ENCODE measurements around the gene IFNG-AS1. TPM values are rescaled to one million over a fixed set of nuclear protein-coding genes. Genes with fewer than 3 reads are reported as not detected.

Gene IFNG-AS1
- total RNA-seq, 4 donors from 2014 or later = not detected

DNA sequence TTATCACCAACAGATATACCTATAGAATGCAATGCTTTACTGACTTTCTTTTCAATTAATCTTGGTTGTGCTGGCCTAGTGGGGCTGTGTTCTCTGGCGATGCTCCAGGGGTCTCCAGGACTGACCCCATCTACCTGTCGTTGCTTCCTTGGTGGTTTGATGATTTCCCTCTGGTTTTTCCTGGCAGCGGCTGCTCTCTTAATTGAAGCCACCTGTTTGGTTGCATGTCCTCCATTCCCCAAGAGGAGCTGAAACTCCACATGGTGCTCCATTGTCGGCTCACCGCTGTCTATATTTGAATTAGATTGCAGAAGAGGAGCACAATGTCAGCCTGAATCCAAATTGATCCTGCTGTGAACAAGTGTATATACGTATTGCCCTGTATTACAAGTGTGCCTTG is 7.1 kb upstream of the IFNG-AS1 start:
- intact Hi-C loops (cut with DNase I; ENCODE audit: low total_unique reads) (no loop called here), in situ Hi-C loops (cut with MboI; ENCODE audit: low sequenced_read_pairs in 4 of 4) (no loop called here)
- no peaks in the 10 kb centered on the region for H3K27me3 ChIP-seq
- no peak overlapping the region for H3K27ac ChIP-seq
- no peaks in the 10 kb centered on the region for H3K9me3 ChIP-seq
- DNase-seq (no peak), ATAC-seq (no peak)
- no peaks in the 10 kb centered on the region for H3K36me3 ChIP-seq
- H3K4me3 ChIP-seq = no peak overlapping the region
- TF ChIP-seq POLR2A (IDR thresholded peaks at IDR 0.05) = no peak
- TF ChIP-seq CTCF (IDR thresholded peaks at IDR 0.05 in 4 of 5, conservative IDR thresholded peaks at IDR 0.05 in 1 of 5) = no peak
- H3K4me1 ChIP-seq = no peaks in the 10 kb centered on the region

DNA sequence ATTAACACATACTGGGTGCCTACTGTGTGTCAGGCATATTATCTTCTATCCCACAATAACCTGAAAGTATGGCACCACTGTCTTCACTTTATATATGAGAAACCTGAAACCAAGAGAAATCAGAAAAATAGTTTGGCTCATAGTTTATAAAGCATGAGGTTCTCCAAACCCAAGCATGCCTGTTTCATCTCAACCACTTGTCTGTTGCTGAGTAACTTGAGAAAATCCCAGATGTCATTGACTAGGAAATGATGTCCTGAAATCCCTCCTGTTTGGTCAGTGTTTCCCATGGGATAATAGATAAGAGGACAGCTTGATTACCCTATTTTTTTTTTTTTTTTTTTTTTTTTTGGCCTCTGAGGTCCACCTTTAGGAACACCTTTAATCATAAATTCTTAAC is 2.6 kb upstream of the IFNG-AS1 start:
- DNase-seq (no peak), ATAC-seq (no peak)
- Histone ChIP-seq H3K27me3 (no peaks in the 10 kb centered on the region), H3K4me3 (no peak overlapping the region), H3K27ac (no peak overlapping the region), H3K36me3 (no peaks in the 10 kb centered on the region), H3K9me3 (no peaks in the 10 kb centered on the region), H3K4me1 (no peaks in the 10 kb centered on the region)
- intact Hi-C loops (cut with DNase I; ENCODE audit: low total_unique reads) (no loop called here), in situ Hi-C loops (cut with MboI; ENCODE audit: low sequenced_read_pairs in 4 of 4) (no loop called here)
- TF ChIP-seq CTCF (IDR thresholded peaks at IDR 0.05 in 4 of 5, conservative IDR thresholded peaks at IDR 0.05 in 1 of 5) = no peak
- TF ChIP-seq POLR2A (IDR thresholded peaks at IDR 0.05) = no peak

GRCh38 chr12:67988601-67989021 is 636 bp upstream of the IFNG-AS1 start:
- no peaks in the 10 kb centered on the region for H3K36me3 ChIP-seq
- no peaks in the 10 kb centered on the region for H3K27me3 ChIP-seq
- H3K9me3 ChIP-seq = no peaks in the 10 kb centered on the region
- ATAC-seq (no peak), DNase-seq (no peak)
- intact Hi-C loops (cut with DNase I; ENCODE audit: low total_unique reads) = no loop called here
- H3K27ac ChIP-seq = no peak overlapping the region
- no peak overlapping the region for H3K4me3 ChIP-seq
- no peaks in the 10 kb centered on the region for H3K4me1 ChIP-seq
- TF ChIP-seq POLR2A (IDR thresholded peaks at IDR 0.05) = no peak
- TF ChIP-seq CTCF (IDR thresholded peaks at IDR 0.05 in 4 of 5, conservative IDR thresholded peaks at IDR 0.05 in 1 of 5) = no peak
- in situ Hi-C loops (cut with MboI; ENCODE audit: low sequenced_read_pairs in 4 of 4) = no loop called here

GRCh38 chr12:67991158-67991557 is 1.9 kb downstream of the IFNG-AS1 start:
- no peak overlapping the region for H3K4me3 ChIP-seq

More at GRCh38 chr12:67991158-67991557, 1.9 kb downstream of the IFNG-AS1 start:
- H3K27ac ChIP-seq = no peak overlapping the region
- no peaks in the 10 kb centered on the region for H3K36me3 ChIP-seq
- no peak for ATAC-seq
- in situ Hi-C loops (cut with MboI; ENCODE audit: low sequenced_read_pairs in 4 of 4) = no loop called here
- no peaks in the 10 kb centered on the region for H3K4me1 ChIP-seq
- H3K9me3 ChIP-seq = no peaks in the 10 kb centered on the region
- intact Hi-C loops (cut with DNase I; ENCODE audit: low total_unique reads) = no loop called here
- TF ChIP-seq CTCF (IDR thresholded peaks at IDR 0.05 in 4 of 5, conservative IDR thresholded peaks at IDR 0.05 in 1 of 5) = no peak
- TF ChIP-seq POLR2A (IDR thresholded peaks at IDR 0.05) = no peak
- no peak for DNase-seq
- H3K27me3 ChIP-seq = no peaks in the 10 kb centered on the region
